Dermis blood vessel endothelial cell (primary cell): Measurements from ENCODE around the gene SCEL. TPM values are rescaled to one million over a fixed set of nuclear protein-coding genes. Genes with fewer than 3 reads are reported as not detected.
A peak's percentile ranks its signal among the peaks of the same experiment; 100 is the strongest.
"Not testable (repeated sequence)": the region's sequence is repeated elsewhere in the genome, so short reads cannot be mapped to it uniquely, and the experiment has no call there.

ENCODE experiments used
- DNase-seq: peaks from one replicate; pipeline ENCODE4 v3.0.0; 2010
- total RNA-seq: library from RNA; depleted of rRNA; stranded (reverse); fragments of >200 nt; gene quantifications from 2 replicates; pipeline ENCODE4 v1.2.3, GENCODE V29; 2014

Gene SCEL, protein sequence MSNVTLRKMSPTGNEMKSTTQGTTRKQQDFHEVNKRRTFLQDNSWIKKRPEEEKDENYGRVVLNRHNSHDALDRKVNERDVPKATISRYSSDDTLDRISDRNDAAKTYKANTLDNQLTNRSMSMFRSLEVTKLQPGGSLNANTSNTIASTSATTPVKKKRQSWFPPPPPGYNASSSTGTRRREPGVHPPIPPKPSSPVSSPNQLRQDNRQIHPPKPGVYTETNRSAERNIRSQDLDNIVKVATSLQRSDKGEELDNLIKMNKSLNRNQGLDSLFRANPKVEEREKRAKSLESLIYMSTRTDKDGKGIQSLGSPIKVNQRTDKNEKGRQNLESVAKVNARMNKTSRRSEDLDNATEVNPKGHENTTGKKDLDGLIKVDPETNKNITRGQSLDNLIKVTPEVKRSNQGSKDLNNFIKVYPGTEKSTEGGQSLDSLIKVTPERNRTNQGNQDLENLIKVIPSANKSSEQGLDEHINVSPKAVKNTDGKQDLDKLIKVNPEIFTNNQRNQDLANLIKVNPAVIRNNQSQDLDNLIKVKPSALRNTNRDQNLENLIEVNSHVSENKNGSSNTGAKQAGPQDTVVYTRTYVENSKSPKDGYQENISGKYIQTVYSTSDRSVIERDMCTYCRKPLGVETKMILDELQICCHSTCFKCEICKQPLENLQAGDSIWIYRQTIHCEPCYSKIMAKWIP
- total RNA-seq: under 0.01 TPM in 1 of 2 replicates, not detected in the other

DNA sequence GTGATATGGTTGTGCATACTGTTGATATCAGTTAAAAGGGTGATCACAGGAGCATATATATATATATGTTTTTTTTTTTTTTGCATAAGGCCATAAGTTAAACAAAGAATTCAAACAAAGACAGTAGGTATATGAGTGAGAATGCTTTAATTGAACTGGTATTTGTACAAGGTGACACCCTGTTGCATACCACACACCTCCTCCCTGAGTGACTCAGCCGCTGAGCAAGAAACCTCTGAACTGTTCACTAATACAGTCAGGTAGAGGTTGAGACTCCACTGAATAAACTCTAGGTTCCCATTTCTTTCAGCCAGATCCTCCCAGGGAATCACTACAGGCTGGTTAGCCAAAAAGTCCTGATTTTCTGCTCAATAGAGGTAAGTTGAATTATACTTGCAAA, at the start of gene SCEL:
Gene SCEL, plus strand, starts transcription at position 259 of the 400 bp plus-strand sequence. CDS start 20,170 bp downstream, outside the sequence.
- no peak for DNase-seq

DNA sequence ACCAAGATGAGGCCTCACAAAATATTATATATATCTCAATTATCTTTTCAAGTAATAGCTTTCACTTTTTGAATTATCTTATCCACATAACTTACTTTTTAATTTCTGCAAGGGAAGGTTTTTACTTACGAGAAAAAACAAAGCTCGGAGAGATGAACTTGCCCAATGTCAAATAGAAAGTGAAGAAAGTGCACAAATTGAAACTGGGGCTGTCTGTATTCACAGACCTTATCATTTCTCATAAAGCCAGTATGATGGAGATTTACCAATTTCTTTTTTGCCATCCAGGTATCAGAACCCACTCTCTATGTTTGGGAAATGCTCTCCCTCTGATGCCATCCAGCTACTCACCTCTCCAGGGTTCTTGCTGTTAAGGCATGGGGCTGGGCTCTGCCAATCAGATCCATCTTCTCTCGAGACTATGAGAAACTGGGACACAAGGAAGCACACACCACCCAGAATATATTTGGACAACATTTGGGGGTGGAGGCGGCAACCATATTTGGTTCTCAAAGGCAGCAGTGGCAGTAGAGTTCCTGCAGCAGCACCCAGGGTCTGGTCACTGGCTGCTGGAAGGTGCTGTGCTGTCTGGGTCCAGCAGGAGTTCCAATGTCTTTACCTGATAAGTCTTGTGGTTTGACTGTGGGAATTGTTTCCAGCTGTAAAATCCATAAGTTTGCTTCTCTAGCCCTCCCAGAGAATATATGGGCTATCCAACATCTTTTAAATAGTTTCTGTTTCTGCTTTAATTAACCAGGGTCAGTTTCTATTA, 45.8 kb upstream of the SCEL start:
- no peak for DNase-seq

- peak; percentile 83 for DNase-seq
Measured at GRCh38 chr13:77492982-77493381, 42.5 kb upstream of the SCEL start.

GRCh38 chr13:77494226-77494625, 41.3 kb upstream of the SCEL start:
- peak; percentile 52 for DNase-seq

DNA sequence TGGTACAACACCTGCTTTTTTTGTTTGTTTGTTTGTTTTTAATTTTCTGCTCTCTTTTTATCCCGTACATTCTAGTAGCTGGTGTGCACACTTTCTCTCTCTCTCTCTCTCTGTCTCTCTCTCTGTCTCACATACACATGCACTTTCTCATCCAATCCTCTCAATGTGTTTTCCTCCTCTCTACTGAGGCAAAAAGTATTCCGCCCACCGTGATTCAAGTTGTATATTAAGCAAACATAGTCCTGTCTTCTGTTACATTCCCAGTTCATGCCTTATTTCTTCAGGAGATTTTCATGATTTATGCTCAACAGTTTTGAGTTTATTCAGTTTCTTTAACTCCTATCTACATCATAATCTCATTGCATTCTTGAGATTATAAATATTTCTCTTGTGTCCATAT, 38.2 kb upstream of the SCEL start:
- DNase-seq: no peak

- DNase-seq: no peak
Measured at GRCh38 chr13:77497835-77498234, 37.7 kb upstream of the SCEL start.

DNA sequence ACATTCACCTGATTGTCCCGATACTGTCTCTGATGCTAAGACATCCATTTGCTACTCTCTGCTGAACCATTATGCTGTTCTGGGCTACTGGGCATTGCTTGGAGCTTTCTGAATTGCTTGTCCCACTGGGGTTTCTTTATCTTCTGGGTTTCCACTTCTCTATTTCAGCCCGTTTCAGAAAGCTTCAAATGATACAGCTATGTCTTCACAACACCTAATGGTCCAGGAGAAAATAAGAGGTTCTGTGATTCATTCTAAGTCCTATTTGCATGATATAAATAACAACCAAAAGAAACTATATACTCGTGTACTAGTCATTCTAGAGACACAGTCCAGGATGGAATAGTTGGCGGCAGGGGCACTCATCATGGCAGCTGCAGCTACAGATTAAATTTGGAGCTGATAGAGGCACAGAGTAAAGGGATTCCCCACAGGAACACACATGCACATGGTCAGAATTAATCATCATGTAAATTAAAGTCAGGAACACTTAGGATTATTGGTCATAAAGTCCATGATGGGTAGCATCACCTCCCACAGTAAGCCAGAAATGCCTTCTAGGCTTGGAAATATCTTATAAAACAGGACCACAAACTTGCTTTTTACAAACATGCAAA, 33.3 kb upstream of the SCEL start:
- DNase-seq: no peak

DNA sequence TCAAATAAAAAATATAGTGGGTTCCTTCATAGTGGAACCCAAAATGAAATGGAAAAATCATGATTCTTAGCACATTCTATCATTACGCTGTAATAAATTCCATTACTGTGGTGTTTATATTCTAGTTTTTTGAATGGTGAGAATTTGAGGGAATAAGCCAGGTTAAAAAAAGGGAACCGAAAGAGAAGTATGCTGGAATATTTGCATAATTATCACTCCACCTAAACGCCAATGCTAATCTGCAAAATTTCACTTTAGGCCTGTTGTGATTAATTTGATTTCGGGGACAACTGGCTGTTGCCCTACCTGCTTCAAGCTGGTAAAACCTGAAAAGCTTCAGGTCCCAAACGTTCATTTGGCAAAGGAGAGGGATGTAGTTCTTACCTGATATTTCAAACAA, 32.1 kb upstream of the SCEL start:
- no peak for DNase-seq

DNA sequence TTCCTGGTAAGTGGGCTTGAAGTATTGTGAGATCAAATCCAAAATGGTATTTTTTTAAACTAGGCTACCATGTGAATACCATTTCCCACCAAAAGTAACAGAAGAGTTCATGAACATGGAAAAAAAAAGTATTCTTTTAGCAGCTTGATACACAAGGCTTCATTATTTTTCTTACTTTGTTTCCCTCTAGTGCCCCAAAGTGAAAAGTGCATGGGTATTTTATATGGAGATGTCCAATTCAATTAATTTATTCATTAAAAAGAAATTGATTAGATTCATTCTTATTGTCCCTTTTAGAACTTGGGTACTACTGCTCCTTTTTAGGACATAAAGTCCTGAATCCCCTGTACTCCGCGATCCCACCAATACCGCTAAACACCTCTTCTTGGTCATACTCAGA, 28.6 kb upstream of the SCEL start:
- no peak for DNase-seq

DNA sequence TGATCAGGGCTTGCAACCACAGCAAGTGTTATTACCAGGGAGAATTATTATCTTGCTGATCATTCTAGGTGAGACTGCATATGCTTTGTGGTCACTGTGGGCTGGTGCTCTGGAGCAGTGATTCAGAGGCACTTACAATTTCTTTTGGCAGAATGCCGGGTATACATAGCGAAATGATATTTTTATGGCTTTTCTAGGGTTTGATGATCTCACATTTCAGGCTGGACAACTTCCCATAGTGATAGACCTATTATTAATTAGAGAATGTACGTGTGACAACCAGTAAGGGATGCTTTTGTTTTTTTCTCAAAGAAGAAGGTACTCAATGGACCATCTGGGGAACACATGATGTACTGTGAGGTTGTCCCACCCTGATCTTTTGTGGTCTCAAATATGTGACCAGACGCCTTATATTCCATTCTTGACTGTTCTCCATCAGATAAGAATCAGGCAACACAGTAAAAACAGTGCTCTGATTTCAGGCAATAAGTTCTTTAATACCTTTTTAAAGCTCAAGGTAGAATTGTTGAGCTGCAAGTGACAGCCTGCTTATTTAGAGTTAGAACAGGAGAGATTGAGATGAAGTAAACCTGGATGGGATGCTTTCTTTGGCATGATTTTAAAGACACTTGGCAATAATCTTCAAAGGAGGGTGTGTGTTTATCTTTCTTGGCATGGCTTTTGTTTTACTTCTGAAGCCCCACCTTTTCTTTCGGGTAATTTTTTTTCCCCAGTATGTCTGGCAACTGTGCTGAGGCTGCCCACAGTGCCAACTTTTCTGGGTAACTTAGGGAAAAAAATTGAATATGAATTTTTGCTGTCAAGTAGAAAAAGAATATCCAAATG, 27.4 kb upstream of the SCEL start:
- peak; percentile 82 for DNase-seq

GRCh38 chr13:77508959-77509620, 26.4 kb upstream of the SCEL start:
- DNase-seq: peak; percentile 76

- DNase-seq: no peak
Measured at GRCh38 chr13:77510156-77510555, 25.4 kb upstream of the SCEL start.

DNA sequence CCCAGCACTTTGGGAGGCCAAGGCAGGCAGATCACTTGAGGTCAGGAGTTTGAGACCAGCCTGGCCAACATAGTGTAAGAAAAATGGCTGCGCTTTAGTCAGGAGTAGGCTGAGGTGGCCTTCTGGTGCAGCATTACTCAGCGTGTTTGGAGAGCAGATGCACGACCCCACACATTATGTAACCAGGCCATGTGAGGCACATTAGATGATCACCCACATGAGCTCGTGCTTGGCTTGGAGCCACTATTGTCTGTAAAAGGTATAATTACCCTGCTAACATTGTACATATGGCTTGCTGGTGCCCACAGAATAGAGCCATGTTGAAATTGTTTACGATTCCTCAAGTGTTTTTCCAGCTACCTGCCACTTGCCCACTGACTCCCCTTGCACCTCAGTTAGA, 24.0 kb upstream of the SCEL start:
- DNase-seq: peak; percentile 74

GRCh38 chr13:77513719-77514335, 21.7 kb upstream of the SCEL start:
- no peak for DNase-seq

DNA sequence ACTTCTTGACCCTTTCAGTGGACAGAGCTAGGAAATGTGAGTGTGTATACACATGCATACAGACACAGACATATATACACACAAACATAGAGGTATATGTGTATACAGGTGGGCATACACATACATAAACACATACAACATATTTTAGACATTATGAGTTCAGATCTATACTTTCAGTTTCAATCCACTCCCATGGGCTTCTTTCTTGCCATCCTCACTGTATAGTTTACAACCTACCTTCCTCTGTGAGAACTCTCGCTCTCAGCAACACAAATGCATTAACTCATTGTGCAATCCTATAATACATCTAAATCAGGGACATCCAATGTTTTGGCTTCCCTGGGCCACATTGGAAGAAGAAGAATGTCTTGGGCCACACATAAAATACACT, 21.2 kb upstream of the SCEL start:
- no peak for DNase-seq

- DNase-seq: no peak
Measured at GRCh38 chr13:77515785-77516184, 19.7 kb upstream of the SCEL start.

DNA sequence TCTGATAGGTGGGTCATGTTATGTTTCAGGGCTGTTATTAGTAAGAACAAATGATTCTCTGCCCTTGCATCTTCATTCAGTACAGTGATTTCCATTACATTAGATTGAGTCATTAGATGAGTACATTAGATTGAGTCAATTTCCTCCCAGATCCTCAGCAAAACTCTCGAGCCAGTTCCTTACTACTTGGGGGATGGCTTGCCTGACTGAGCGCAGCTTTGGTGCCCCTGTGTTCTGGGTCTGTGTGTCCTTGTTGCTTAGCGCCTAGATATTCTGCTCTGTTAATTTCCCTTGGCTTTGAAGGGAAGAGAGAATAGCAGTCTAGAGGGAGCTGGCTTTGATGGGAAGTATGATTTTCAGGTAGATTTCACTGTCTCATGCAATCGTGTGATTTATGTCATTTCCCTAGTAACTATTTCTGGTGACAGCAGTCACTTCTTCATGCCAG, 19.1 kb upstream of the SCEL start:
- DNase-seq: peak; percentile 73

DNA sequence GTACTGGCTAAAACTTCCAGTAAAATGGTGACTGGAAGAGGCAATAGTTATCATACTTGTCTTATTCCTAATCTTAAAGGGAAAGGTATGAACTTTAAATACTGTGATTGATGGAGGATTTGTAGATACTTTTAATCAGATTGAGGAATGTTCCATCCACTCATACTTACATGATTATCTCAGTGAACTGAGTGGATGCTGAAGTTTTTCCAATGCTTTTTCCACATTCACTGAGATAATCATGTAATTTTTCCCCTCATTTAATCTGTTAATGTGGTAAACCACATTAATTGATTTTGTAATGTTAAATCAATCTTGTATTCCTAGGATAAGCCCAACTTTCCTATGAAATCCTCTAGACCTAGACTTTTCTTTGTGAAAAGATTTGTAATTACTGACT, 17.2 kb upstream of the SCEL start:
- DNase-seq: no peak

DNA sequence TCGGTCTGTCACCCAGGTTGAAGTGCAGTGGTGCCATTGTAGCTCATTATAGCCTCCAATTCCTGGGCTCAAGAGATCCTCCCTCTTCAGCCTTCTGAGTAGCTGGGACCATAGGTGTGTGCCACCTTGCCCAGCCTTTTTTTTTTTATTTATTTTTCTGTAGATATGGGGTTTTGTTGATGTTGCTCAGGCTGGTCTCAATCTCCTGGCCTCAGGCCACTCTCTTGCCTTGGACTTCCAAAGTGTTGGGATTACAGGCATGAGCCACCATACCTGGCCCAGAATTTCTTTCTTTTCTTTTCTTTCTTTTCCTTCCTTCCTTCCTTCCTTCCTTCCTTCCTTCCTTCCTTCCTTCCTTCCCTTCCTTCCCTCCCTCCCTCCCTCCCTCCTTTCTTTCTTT, 16.1 kb upstream of the SCEL start:
- not testable (repeated sequence) for DNase-seq

DNA sequence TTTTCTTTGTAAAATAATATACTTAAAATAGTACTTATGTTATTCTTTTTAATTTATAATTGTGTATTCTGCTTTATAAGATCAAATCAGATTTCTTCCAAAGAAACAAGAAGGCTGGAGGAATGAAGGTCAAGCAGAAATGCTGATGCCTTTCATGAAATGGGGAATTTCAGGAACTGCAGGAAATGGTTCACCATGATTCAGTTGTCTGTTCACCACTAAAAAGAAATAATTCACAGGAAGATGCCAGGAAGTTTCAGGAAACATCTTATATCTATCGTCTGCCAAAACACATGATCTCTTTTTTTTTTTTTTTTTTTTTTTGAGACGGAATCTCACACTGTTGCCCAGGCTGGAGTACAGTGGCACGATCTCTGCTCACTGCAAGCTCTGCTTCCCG, 15.7 kb upstream of the SCEL start:
- DNase-seq: peak; percentile 53

DNA sequence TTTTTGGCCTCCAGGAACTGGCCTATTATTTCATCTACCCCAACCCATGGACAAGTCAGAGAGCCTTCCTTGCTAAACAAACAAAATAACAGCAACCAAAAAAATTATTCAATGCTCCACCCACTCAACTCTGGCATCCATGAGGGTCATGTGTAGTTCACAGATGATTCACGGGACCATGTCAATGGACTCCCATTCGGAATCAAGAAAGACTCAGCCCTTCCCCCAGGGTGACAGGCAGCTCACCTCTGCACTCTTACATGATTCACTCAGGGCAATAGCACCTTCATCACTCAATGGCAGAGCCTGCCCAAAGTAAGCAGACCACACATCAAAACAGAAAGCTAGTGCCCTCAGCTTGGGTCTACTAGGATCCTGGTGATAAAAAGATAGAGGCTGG, 14.3 kb upstream of the SCEL start:
- peak; percentile 44 for DNase-seq
